ENCODE measurements around the gene RASGRF1.

- TF ChIP-seq CTCF (IDR thresholded peaks at IDR 0.05; ENCODE audit: insufficient read depth, low read length) (no peak), REST (IDR thresholded peaks at IDR 0.05; ENCODE audit: insufficient replicate concordance, low read depth) (no peak), POLR2AphosphoS5 (IDR thresholded peaks at IDR 0.05; ENCODE audit: low read depth) (no peak), GABPA (IDR thresholded peaks at IDR 0.05; ENCODE audit: low read depth) (no peak)
Measured at GRCh38 chr15:78944202-78944625, 146.4 kb downstream of the RASGRF1 start.
